RWPE2 (cell line): ENCODE data around the gene SYT8.
A peak's percentile ranks its signal among the peaks of the same experiment; 100 is the strongest.
"Not testable (repeated sequence)": the region's sequence is repeated elsewhere in the genome, so short reads cannot be mapped to it uniquely, and the experiment has no call there.

ENCODE experiments used
- ATAC-seq: fragments of 200-7000 bp; cut with Tn5 transposase; 3 replicates; pipeline ENCODE4 v1.9.1; 2021; ENCODE audit warnings: low read depth
- DNase-seq: peaks from one replicate; pipeline ENCODE4 v3.0.0-alpha.2; 2020; ENCODE audit warnings: low spot score
- H3K27ac ChIP-seq: fragments of 450-650 bp; 2 replicates; pipeline ENCODE4 v1.5.1; 2017; ENCODE audit warnings: mild to moderate bottlenecking; ENCODE audit not compliant: poor library complexity, severe bottlenecking
- H3K27me3 ChIP-seq: fragments of 250-450 bp; sonication (Bioruptor Pico); 2 replicates; pipeline ENCODE4 v1.5.1; 2021; ENCODE audit warnings: mild to moderate bottlenecking, moderate library complexity; ENCODE audit not compliant: insufficient read depth, poor library complexity, severe bottlenecking
- H3K36me3 ChIP-seq: fragments of 250-450 bp; sonication (Bioruptor Pico); 2 replicates; pipeline ENCODE4 v1.5.1; 2020; ENCODE audit warnings: low read depth, mild to moderate bottlenecking, moderate library complexity
- H3K4me1 ChIP-seq: fragments of 250-450 bp; sonication (Bioruptor Pico); 2 replicates; pipeline ENCODE4 v1.5.1; 2021; ENCODE audit warnings: mild to moderate bottlenecking, moderate library complexity; ENCODE audit not compliant: insufficient read depth, poor library complexity, severe bottlenecking
- H3K4me3 ChIP-seq: fragments of 250-450 bp; sonication (Bioruptor Pico); 2 replicates; pipeline ENCODE4 v1.5.1; 2021; ENCODE audit warnings: mild to moderate bottlenecking, moderate library complexity; ENCODE audit not compliant: severe bottlenecking
- H3K9me3 ChIP-seq: fragments of 250-450 bp; sonication (Bioruptor Pico); 2 replicates; pipeline ENCODE4 v1.5.1; 2021; ENCODE audit warnings: mild to moderate bottlenecking, moderate library complexity; ENCODE audit not compliant: severe bottlenecking
- CTCF ChIP-seq: fragments of 450-650 bp; IDR thresholded peaks from one replicate; pipeline ENCODE4 v1.5.1; 2017; ENCODE audit warnings: mild to moderate bottlenecking, moderate library complexity; ENCODE audit not compliant: poor library complexity, severe bottlenecking

The SYT8 gene

GRCh38 chr11:1872267-1872985 lies 37.6 kb downstream of the SYT8 start:
- no peaks in the 10 kb centered on the region for H3K36me3 ChIP-seq
- H3K9me3 ChIP-seq = no peaks in the 10 kb centered on the region
- H3K4me1 ChIP-seq = peaks cover 22% of the 10 kb centered on the region
- no peaks in the 10 kb centered on the region for H3K27me3 ChIP-seq
- DNase-seq = no peak
- peak overlapping the region; percentile 58 for H3K27ac ChIP-seq
- ATAC-seq = no peak
- TF ChIP-seq CTCF = no peak
- no peak overlapping the region for H3K4me3 ChIP-seq

- Histone ChIP-seq H3K27me3 (no peaks in the 10 kb centered on the region), H3K4me1 (peaks cover 25% of the 10 kb centered on the region), H3K4me3 (no peak overlapping the region), H3K9me3 (no peaks in the 10 kb centered on the region), H3K36me3 (no peaks in the 10 kb centered on the region), H3K27ac (peak overlapping the region; percentile 58)
- DNase-seq = no peak
- peak; percentile 65 for ATAC-seq
- TF ChIP-seq CTCF = no peak
These were observed 38.4 kb downstream of the SYT8 start for GRCh38 chr11:1873048-1873812.

GRCh38 chr11:1873813-1874150 lies 39.0 kb downstream of the SYT8 start:
- not testable (repeated sequence) for ATAC-seq, H3K27me3 ChIP-seq, DNase-seq, H3K36me3 ChIP-seq, H3K4me3 ChIP-seq, H3K9me3 ChIP-seq
- H3K4me1 ChIP-seq = peaks cover 25% of the 10 kb centered on the region
- H3K27ac ChIP-seq = peak overlapping the region; percentile 58

- Histone ChIP-seq H3K27ac (peak overlapping the region; percentile 93), H3K4me1 (peaks cover 25% of the 10 kb centered on the region)
- not testable (repeated sequence) for ATAC-seq, H3K4me3 ChIP-seq, H3K9me3 ChIP-seq, DNase-seq, H3K27me3 ChIP-seq, H3K36me3 ChIP-seq
These were observed 39.8 kb downstream of the SYT8 start for GRCh38 chr11:1874441-1875092.

- no peak for DNase-seq
- H3K4me3 ChIP-seq = no peak overlapping the region
- H3K4me1 ChIP-seq = peaks cover 25% of the 10 kb centered on the region
- no peak for ATAC-seq
- no peaks in the 10 kb centered on the region for H3K27me3 ChIP-seq
- H3K9me3 ChIP-seq = no peaks in the 10 kb centered on the region
- no peaks in the 10 kb centered on the region for H3K36me3 ChIP-seq
- H3K27ac ChIP-seq = peak overlapping the region; percentile 93
- no peak for TF ChIP-seq CTCF
These were observed 40.5 kb downstream of the SYT8 start for GRCh38 chr11:1875093-1875850.

- not testable (repeated sequence) for H3K4me3 ChIP-seq, H3K9me3 ChIP-seq, ATAC-seq, H3K36me3 ChIP-seq, H3K27me3 ChIP-seq, DNase-seq
- peak overlapping the region; percentile 93 for H3K27ac ChIP-seq
- peaks cover 25% of the 10 kb centered on the region for H3K4me1 ChIP-seq
These were observed 41.1 kb downstream of the SYT8 start for GRCh38 chr11:1875851-1876301.
